Neural cell (in vitro differentiated cells): Measurements from ENCODE around the gene KYNU.
"Not testable (repeated sequence)": the region's sequence is repeated elsewhere in the genome, so short reads cannot be mapped to it uniquely, and the experiment has no call there.

Experiments used
- EP300 ChIP-seq: fragments of 450-650 bp; conservative IDR thresholded peaks from 2 replicates; pipeline ENCODE4 v1.6.1; 2014; ENCODE audit warnings: antibody characterized with exemption, mild to moderate bottlenecking, moderate library complexity; ENCODE audit not compliant: poor library complexity, severe bottlenecking
- EZH2 ChIP-seq: fragments of 200-600, 300-800 bp; shearing (Covaris generic), sonication (generic); IDR thresholded peaks from 2 replicates; pipeline ENCODE4 v1.6.1; 2014; ENCODE audit warnings: antibody characterized with exemption, low read length, borderline replicate concordance, mild to moderate bottlenecking; ENCODE audit not compliant: insufficient read depth, poor library complexity, severe bottlenecking
- MXI1 ChIP-seq: fragments of 450-650 bp; conservative IDR thresholded peaks from 2 replicates; pipeline ENCODE4 v1.6.1; 2014; ENCODE audit warnings: antibody characterized with exemption, mild to moderate bottlenecking; ENCODE audit not compliant: poor library complexity, severe bottlenecking
- POLR2AphosphoS5 ChIP-seq: IDR thresholded peaks from 2 replicates; pipeline ENCODE4 v1.6.1; 2012
- TAF1 ChIP-seq: IDR thresholded peaks from 2 replicates; pipeline ENCODE4 v1.6.1; 2012; ENCODE audit warnings: low read depth
- TF ChIP-seq, protein P1 (sequence below): IDR thresholded peaks from 2 replicates; pipeline ENCODE4 v1.6.1; 2012; ENCODE audit warnings: borderline replicate concordance
- TF ChIP-seq, protein P2 (sequence below): fragments of 450-650 bp; IDR thresholded peaks from 2 replicates; pipeline ENCODE4 v1.5.1; 2014; ENCODE audit warnings: antibody characterized with exemption, mild to moderate bottlenecking, moderate library complexity; ENCODE audit not compliant: poor library complexity, severe bottlenecking

DNA sequence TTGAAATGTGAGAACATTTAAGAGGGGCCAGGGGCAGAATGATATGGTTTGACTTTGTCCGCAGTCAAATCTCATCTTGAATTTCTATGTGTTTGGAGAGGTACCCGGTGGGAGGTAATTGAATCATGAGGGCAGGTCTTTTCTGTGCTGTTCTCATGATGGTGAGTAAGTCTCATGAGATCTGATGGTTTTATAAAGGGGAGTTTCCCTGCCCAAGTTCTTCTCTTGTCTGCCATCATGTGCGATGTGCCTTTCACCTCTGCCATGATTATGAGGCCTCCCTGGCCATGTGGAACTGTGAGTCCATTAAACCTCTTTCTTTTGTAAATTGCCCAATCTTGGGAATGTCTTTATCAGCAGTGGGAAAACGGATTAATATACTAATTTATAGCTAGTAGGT, 176.0 kb downstream of the KYNU start:
- not testable (repeated sequence) for TF ChIP-seq POLR2AphosphoS5, EZH2, MXI1, TAF1, EP300
- TF ChIP-seq, protein P1, sequence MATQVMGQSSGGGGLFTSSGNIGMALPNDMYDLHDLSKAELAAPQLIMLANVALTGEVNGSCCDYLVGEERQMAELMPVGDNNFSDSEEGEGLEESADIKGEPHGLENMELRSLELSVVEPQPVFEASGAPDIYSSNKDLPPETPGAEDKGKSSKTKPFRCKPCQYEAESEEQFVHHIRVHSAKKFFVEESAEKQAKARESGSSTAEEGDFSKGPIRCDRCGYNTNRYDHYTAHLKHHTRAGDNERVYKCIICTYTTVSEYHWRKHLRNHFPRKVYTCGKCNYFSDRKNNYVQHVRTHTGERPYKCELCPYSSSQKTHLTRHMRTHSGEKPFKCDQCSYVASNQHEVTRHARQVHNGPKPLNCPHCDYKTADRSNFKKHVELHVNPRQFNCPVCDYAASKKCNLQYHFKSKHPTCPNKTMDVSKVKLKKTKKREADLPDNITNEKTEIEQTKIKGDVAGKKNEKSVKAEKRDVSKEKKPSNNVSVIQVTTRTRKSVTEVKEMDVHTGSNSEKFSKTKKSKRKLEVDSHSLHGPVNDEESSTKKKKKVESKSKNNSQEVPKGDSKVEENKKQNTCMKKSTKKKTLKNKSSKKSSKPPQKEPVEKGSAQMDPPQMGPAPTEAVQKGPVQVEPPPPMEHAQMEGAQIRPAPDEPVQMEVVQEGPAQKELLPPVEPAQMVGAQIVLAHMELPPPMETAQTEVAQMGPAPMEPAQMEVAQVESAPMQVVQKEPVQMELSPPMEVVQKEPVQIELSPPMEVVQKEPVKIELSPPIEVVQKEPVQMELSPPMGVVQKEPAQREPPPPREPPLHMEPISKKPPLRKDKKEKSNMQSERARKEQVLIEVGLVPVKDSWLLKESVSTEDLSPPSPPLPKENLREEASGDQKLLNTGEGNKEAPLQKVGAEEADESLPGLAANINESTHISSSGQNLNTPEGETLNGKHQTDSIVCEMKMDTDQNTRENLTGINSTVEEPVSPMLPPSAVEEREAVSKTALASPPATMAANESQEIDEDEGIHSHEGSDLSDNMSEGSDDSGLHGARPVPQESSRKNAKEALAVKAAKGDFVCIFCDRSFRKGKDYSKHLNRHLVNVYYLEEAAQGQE, result not testable (repeated sequence)
- TF ChIP-seq, protein P2, sequence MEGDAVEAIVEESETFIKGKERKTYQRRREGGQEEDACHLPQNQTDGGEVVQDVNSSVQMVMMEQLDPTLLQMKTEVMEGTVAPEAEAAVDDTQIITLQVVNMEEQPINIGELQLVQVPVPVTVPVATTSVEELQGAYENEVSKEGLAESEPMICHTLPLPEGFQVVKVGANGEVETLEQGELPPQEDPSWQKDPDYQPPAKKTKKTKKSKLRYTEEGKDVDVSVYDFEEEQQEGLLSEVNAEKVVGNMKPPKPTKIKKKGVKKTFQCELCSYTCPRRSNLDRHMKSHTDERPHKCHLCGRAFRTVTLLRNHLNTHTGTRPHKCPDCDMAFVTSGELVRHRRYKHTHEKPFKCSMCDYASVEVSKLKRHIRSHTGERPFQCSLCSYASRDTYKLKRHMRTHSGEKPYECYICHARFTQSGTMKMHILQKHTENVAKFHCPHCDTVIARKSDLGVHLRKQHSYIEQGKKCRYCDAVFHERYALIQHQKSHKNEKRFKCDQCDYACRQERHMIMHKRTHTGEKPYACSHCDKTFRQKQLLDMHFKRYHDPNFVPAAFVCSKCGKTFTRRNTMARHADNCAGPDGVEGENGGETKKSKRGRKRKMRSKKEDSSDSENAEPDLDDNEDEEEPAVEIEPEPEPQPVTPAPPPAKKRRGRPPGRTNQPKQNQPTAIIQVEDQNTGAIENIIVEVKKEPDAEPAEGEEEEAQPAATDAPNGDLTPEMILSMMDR, result not testable (repeated sequence)
